IPS DF 6.9 (cell line): ENCODE data around the gene JOSD1.

Experiments used
- DNase-seq: peaks from one replicate; pipeline ENCODE4 v3.0.0-alpha.2; 2013; ENCODE audit warnings: low read depth, low spot score
- H3K27ac ChIP-seq: one replicate; pipeline ENCODE4 v1.5.1; 2013; ENCODE audit warnings: low read length, control low read depth
- H3K27me3 ChIP-seq: 2 replicates; pipeline ENCODE4 v1.6.1; 2013; ENCODE audit warnings: mild to moderate bottlenecking, low read length; ENCODE audit not compliant: control insufficient read depth, insufficient read depth
- H3K36me3 ChIP-seq: 2 replicates; pipeline ENCODE4 v1.6.1; 2013; ENCODE audit warnings: low read length; ENCODE audit not compliant: control insufficient read depth, insufficient read depth
- H3K4me1 ChIP-seq: 2 replicates; pipeline ENCODE4 v1.6.1; 2013; ENCODE audit warnings: low read length; ENCODE audit not compliant: control insufficient read depth, insufficient read depth
- H3K4me3 ChIP-seq: 2 replicates; pipeline ENCODE4 v1.5.1; 2013; ENCODE audit warnings: mild to moderate bottlenecking, low read length
- H3K9me3 ChIP-seq: 2 replicates; pipeline ENCODE4 v1.6.1; 2013; ENCODE audit warnings: low read length, inconsistent platforms; ENCODE audit not compliant: control insufficient read depth, insufficient read depth
- WGBS: extraction: QIAGEN DNeasy Blood & Tissue Kit; methylation state at CpG from one replicate; pipeline ENCODE4 v1.1.7; 2013; ENCODE audit warnings: mixed read lengths, missing lambda C conversion rate; ENCODE audit not compliant: insufficient read length, insufficient coverage; 5-methylcytosine and 5-hydroxymethylcytosine counted together

The JOSD1 gene

GRCh38 chr22:38713921-38714320 lies 13.2 kb upstream of the JOSD1 start:
- H3K36me3 ChIP-seq, result peaks cover 7% of the 10 kb centered on the region
- no peak for DNase-seq
- no peak overlapping the region for H3K4me3 ChIP-seq
- no peaks in the 10 kb centered on the region for H3K9me3 ChIP-seq
- H3K27ac ChIP-seq, result no peak overlapping the region
- no CpG with 5 or more reads among the region's 8 CpGs for WGBS
- H3K4me1 ChIP-seq, result peaks cover 1% of the 10 kb centered on the region; the same call in 1 of the 2 replicates
- H3K27me3 ChIP-seq, result no peaks in the 10 kb centered on the region

DNA sequence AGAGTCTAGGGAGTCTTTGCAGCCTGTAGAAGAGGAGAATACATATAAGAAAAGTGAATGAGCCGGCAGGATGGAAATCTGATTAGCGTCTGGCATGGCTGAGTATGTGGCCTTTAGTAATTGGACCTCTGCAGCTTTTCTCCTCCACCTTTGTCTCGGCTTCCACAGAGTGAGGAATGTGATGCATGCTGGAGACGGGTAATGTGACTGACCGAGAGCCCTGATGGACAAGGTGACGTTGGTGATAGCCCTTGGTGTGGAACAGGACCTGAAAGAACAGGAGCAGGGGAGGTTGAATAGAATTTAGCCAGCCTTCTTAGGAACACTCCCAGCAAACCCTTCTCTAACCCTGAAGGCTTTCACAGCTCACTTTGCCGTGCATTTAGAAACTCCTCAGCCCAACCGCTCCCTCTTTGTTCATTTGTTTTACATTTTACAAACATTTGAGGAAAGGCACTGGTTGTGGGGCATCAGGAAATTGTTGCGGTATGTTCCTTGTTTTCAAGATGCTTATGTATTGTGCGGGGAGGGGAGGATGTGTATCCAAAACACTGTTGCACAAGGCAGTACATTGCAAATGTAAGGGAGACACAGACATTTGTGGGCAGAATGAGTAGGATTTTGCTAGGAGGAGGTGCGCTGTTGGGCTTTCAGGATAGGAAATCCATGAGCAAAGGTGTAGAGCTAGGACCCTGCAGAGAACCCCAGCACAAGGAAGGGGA lies 11.9 kb upstream of the JOSD1 start:
- Histone ChIP-seq H3K27ac (no peak overlapping the region), H3K36me3 (peaks cover 7% of the 10 kb centered on the region)
- no CpG with 5 or more reads among the region's 11 CpGs for WGBS

GRCh38 chr22:38710866-38711265 lies 10.1 kb upstream of the JOSD1 start:
- no peak for DNase-seq
- H3K9me3 ChIP-seq, result no peaks in the 10 kb centered on the region
- no peak overlapping the region for H3K4me3 ChIP-seq
- WGBS, result no CpG with 5 or more reads among the region's 3 CpGs
- peaks cover under 1% of the 10 kb centered on the region; the same call in 1 of the 2 replicates for H3K36me3 ChIP-seq
- H3K4me1 ChIP-seq, result peaks cover 1% of the 10 kb centered on the region; the same call in 1 of the 2 replicates
- H3K27ac ChIP-seq, result no peak overlapping the region
- H3K27me3 ChIP-seq, result no peaks in the 10 kb centered on the region

More for the DNA sequence above, 11.9 kb upstream of the JOSD1 start:
- Histone ChIP-seq H3K4me1 (peaks cover 1% of the 10 kb centered on the region; the same call in 1 of the 2 replicates), H3K9me3 (no peaks in the 10 kb centered on the region), H3K4me3 (no peak overlapping the region), H3K27me3 (no peaks in the 10 kb centered on the region)
- no peak for DNase-seq

GRCh38 chr22:38710351-38710750 lies 9.6 kb upstream of the JOSD1 start:
- no peak overlapping the region for H3K27ac ChIP-seq
- no peaks in the 10 kb centered on the region for H3K36me3 ChIP-seq
- H3K4me1 ChIP-seq, result peaks cover 1% of the 10 kb centered on the region; the same call in 1 of the 2 replicates
- DNase-seq, result no peak
- no CpG with 5 or more reads among the region's 3 CpGs for WGBS
- H3K9me3 ChIP-seq, result no peaks in the 10 kb centered on the region
- H3K27me3 ChIP-seq, result no peaks in the 10 kb centered on the region
- H3K4me3 ChIP-seq, result no peak overlapping the region

- H3K36me3 ChIP-seq, result no peaks in the 10 kb centered on the region
- DNase-seq, result no peak
- peaks cover 1% of the 10 kb centered on the region; the same call in 1 of the 2 replicates for H3K4me1 ChIP-seq
- no peaks in the 10 kb centered on the region for H3K9me3 ChIP-seq
- H3K27ac ChIP-seq, result no peak overlapping the region
- no CpG with 5 or more reads among the region's 3 CpGs for WGBS
- no peak overlapping the region for H3K4me3 ChIP-seq
- H3K27me3 ChIP-seq, result no peaks in the 10 kb centered on the region
These were observed 8.6 kb upstream of the JOSD1 start for GRCh38 chr22:38709306-38709705.

DNA sequence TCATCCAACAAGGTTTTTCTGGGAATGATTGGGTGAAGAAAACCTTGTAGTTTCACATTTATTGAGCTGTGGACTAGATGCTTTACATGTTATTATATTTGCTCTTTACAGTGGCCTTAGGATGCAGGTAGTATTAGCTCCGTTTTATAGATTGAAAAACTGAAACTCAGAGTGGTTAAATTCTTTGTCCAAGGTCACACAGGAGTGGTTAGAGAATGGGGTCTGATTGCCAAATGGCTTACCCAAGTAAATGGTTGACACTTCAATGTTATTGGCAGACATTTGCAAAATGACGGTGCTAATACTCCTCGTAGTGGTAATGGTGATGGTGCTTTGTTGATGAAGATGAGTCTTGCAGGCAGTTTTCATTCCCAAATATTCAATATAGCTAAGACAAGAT lies 7.2 kb upstream of the JOSD1 start:
- H3K4me1 ChIP-seq, result peaks cover 1% of the 10 kb centered on the region; the same call in 1 of the 2 replicates
- no peak overlapping the region for H3K4me3 ChIP-seq
- no peak overlapping the region for H3K27ac ChIP-seq
- no peak for DNase-seq
- no peaks in the 10 kb centered on the region for H3K36me3 ChIP-seq
- H3K9me3 ChIP-seq, result no peaks in the 10 kb centered on the region
- WGBS, result no CpG with 5 or more reads among the region's 3 CpGs
- H3K27me3 ChIP-seq, result no peaks in the 10 kb centered on the region

DNA sequence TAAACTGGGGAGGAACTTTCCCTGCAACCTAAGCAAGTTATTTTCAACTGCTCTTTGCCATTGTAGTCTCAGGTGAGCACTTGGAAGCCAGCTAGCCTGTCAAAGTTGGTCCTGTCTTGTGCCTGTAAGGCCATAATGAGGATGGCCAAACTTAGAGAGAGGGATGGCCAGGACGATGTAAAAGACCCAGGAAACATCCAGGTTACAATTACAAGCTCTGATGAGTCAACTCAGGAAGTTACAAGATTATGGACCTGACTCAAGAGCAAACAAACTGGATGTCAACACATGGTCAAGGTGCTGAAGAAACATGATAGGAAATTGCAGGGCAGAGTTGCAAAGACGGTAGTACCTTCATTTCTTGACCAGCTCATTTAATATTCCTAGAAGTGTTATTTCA lies 6.6 kb upstream of the JOSD1 start:
- Histone ChIP-seq H3K4me1 (no peaks in the 10 kb centered on the region; the same call in 1 of the 2 replicates), H3K9me3 (no peaks in the 10 kb centered on the region), H3K36me3 (no peaks in the 10 kb centered on the region), H3K27me3 (no peaks in the 10 kb centered on the region), H3K4me3 (no peak overlapping the region), H3K27ac (no peak overlapping the region)
- WGBS, result no CpG with 5 or more reads among the region's 2 CpGs
- DNase-seq, result no peak

- no peak for DNase-seq
- WGBS, result no CpG with 5 or more reads among the region's 4 CpGs
- no peaks in the 10 kb centered on the region for H3K27me3 ChIP-seq
- H3K27ac ChIP-seq, result no peak overlapping the region
- peak overlapping the region; percentile 98; the same call in 1 of the 2 replicates for H3K4me3 ChIP-seq
- no peaks in the 10 kb centered on the region for H3K9me3 ChIP-seq
- H3K36me3 ChIP-seq, result no peaks in the 10 kb centered on the region
- no peaks in the 10 kb centered on the region for H3K4me1 ChIP-seq
These were observed 6.1 kb upstream of the JOSD1 start for GRCh38 chr22:38706901-38707195.

DNA sequence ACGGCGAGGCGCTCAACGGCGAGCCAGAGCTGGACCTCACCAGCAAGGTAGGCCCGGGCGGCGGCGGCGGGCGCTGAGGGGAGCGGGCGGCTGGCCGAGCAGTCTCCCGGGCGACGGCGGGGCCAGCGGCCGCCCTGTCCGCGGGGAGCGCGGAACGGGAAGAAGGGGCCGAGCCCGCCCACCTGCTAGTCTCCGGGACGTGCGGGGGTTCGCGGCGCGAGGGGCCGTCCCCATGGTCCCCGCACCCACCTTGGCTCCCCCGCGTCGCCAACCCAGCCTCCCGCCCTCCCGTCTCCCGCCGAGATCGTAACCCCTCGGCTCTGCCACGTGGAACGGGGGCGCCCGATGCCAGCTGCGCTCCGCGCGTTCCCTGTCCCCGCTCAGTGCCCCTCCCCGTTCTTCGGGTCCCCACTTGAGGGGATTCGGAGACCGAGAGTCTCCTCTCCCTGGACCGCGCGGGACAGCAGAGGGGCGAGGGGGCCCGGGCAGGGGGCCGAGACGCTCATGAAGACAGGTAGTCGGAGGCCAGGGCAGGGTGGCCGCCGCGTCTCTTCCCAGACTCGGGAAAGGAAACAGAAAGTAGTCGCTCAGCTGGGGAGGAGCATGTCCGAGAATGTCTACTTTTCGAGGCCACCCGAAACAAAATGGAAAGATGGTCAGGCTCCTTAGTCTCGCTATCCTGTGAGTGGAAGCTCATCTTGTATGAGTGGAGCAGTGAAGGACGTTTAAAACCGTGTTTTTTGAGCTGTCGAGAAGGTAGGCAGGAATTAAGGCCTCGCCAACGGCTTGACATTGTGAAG lies 5.6 kb upstream of the JOSD1 start:
- Histone ChIP-seq H3K27me3 (no peaks in the 10 kb centered on the region), H3K27ac (no peak overlapping the region), H3K36me3 (no peaks in the 10 kb centered on the region), H3K4me3 (peak overlapping the region; percentile 98), H3K9me3 (no peaks in the 10 kb centered on the region), H3K4me1 (peaks cover 2% of the 10 kb centered on the region; the same call in 1 of the 2 replicates)
- no peak for DNase-seq
- WGBS, result no CpG with 5 or more reads among the region's 80 CpGs

DNA sequence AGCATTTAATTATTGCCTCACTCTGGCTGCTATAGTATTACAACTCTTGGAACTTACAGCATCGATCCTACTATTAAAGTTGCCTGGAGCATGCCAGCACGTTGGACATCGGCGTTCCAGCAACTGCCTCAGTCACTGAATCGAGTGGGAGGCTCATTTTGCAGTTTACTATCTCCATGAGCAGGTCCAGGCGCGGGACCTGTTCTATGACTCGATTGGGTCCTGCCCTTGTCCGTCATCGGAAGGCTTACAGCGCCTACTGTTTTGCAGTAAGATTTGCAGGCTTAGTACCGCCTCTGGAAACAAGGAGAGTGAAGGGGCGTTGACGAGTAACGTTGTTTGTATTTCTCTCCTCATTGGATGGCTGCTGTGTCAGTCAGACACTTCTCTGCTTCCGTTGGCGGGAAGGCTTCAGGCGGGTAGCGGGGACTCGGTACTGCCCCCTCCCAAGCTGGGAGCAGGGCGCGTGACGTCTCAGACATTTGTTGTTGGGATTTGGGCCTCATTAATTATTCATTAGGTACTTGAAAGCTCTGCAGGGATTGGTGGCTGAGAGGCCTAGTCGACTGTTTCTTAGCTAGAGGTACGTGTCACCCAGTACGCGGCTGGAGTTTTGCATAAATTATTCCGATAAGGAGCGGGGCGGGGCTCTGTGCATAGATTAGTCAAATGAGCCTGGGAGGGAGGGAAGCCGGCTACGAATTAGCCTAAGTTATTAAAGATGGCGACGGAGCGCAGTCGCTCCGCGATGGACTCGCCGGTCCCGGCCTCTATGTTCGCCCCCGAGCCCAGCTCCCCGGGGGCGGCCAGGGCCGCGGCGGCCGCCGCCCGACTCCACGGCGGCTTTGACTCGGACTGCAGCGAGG lies 4.7 kb upstream of the JOSD1 start, which contains the start of gene GTPBP1:
Gene GTPBP1 (plus strand): TSS at position 710 of the 866 bp plus-strand sequence. CDS start 12 bp downstream, at position 722.
- Histone ChIP-seq H3K9me3 (no peaks in the 10 kb centered on the region), H3K4me3 (peak within 1 kb of the TSS; percentile 98), H3K36me3 (no peaks in the 10 kb centered on the region), H3K4me1 (peaks cover 2% of the 10 kb centered on the region; the same call in 1 of the 2 replicates), H3K27me3 (no peaks in the 10 kb centered on the region), H3K27ac (no peak within 1 kb of the TSS)
- DNase-seq, result peak; percentile 100
- no CpG with 5 or more reads among the region's 55 CpGs for WGBS
